H9 (cell line): Measurements from ENCODE around the gene ANKRD12. TPM values are rescaled to one million over a fixed set of nuclear protein-coding genes. Genes with fewer than 3 reads are reported as not detected.

ENCODE experiments used
- DNase-seq: peaks from one replicate; pipeline ENCODE4 v3.0.0-alpha.2; 2017
- H2AFZ ChIP-seq: one replicate; pipeline ENCODE4 v1.6.1; 2013; ENCODE audit warnings: mild to moderate bottlenecking, low read length, control low read depth, moderate library complexity
- H2AK5ac ChIP-seq: 2 replicates; pipeline ENCODE4 v1.6.1; 2013; ENCODE audit warnings: low read length, control low read depth, mixed read lengths; ENCODE audit not compliant: insufficient read length
- H2BK120ac ChIP-seq: one replicate; pipeline ENCODE4 v1.6.1; 2013; ENCODE audit warnings: low read depth, mild to moderate bottlenecking, low read length, control low read depth, inconsistent platforms; ENCODE audit not compliant: poor library complexity, severe bottlenecking
- H2BK12ac ChIP-seq: 2 replicates; pipeline ENCODE4 v1.6.1; 2013; ENCODE audit warnings: low read length, control low read depth, mixed read lengths, low read depth; ENCODE audit not compliant: insufficient read length
- H2BK15ac ChIP-seq: 2 replicates; pipeline ENCODE4 v1.6.1; 2013; ENCODE audit warnings: low read depth, low read length, control low read depth
- H2BK20ac ChIP-seq: one replicate; pipeline ENCODE4 v1.6.1; 2013; ENCODE audit warnings: low read depth, mild to moderate bottlenecking, low read length, control low read depth, inconsistent platforms; ENCODE audit not compliant: poor library complexity, severe bottlenecking
- H2BK5ac ChIP-seq: 2 replicates; pipeline ENCODE4 v1.6.1; 2013; ENCODE audit warnings: low read length, control low read depth, mixed read lengths; ENCODE audit not compliant: insufficient read length
- H3K14ac ChIP-seq: 2 replicates; pipeline ENCODE4 v1.6.1; 2013; ENCODE audit warnings: low read length, control low read depth; ENCODE audit not compliant: insufficient read depth
- H3K18ac ChIP-seq: 2 replicates; pipeline ENCODE4 v1.6.1; 2013; ENCODE audit warnings: low read depth, mild to moderate bottlenecking, mixed read lengths, low read length, control low read depth; ENCODE audit not compliant: insufficient read length
- H3K23ac ChIP-seq: 2 replicates; pipeline ENCODE4 v1.6.1; 2013; ENCODE audit warnings: low read length, control low read depth, mixed read lengths, low read depth; ENCODE audit not compliant: insufficient read length
- H3K23me2 ChIP-seq: 2 replicates; pipeline ENCODE4 v1.6.1; 2013; ENCODE audit warnings: low read depth, mild to moderate bottlenecking, mixed read lengths, low read length, control low read depth; ENCODE audit not compliant: insufficient read length, poor library complexity, severe bottlenecking
- H3K27ac ChIP-seq: 2 replicates; pipeline ENCODE4 v1.5.1; 2013; ENCODE audit warnings: low read length, control low read depth, mixed read lengths, low read depth; ENCODE audit not compliant: insufficient read length
- H3K27me3 ChIP-seq: 2 replicates; pipeline ENCODE4 v1.6.1; 2013; ENCODE audit warnings: low read length, control low read depth, inconsistent platforms; ENCODE audit not compliant: insufficient read depth
- H3K4ac ChIP-seq: 2 replicates; pipeline ENCODE4 v1.6.1; 2013; ENCODE audit warnings: low read depth, mild to moderate bottlenecking, control low read depth, inconsistent platforms, low read length, moderate library complexity
- H3K4me1 ChIP-seq: 2 replicates; pipeline ENCODE4 v1.6.1; 2013; ENCODE audit warnings: low read length, control low read depth, inconsistent platforms; ENCODE audit not compliant: insufficient read depth
- H3K4me2 ChIP-seq: 2 replicates; pipeline ENCODE4 v1.6.1; 2013; ENCODE audit warnings: low read length, control low read depth, mixed read lengths; ENCODE audit not compliant: insufficient read length, insufficient read depth
- H3K56ac ChIP-seq: 2 replicates; pipeline ENCODE4 v1.6.1; 2013; ENCODE audit warnings: low read depth, mild to moderate bottlenecking, mixed read lengths, low read length, control low read depth; ENCODE audit not compliant: insufficient read length
- H3K79me1 ChIP-seq: 2 replicates; pipeline ENCODE4 v1.6.1; 2013; ENCODE audit warnings: low read depth, mild to moderate bottlenecking, moderate library complexity, low read length, control low read depth, inconsistent platforms; ENCODE audit not compliant: insufficient read depth, poor library complexity, severe bottlenecking
- H3K79me2 ChIP-seq: 2 replicates; pipeline ENCODE4 v1.6.1; 2013; ENCODE audit warnings: low read length, control low read depth, inconsistent platforms; ENCODE audit not compliant: insufficient read depth
- H3K9ac ChIP-seq: 2 replicates; pipeline ENCODE4 v1.6.1; 2013; ENCODE audit warnings: low read length, control low read depth, mixed read lengths; ENCODE audit not compliant: insufficient read length; ENCODE audit errors: extremely low read depth
- H3K9me3 ChIP-seq: one replicate; pipeline ENCODE4 v1.6.1; 2013; ENCODE audit warnings: low read depth, low read length, inconsistent platforms; ENCODE audit not compliant: control insufficient read depth
- H3T11ph ChIP-seq: one replicate; pipeline ENCODE4 v1.6.1; 2013; ENCODE audit warnings: mild to moderate bottlenecking, low read length, control low read depth, inconsistent platforms
- H4K20me1 ChIP-seq: one replicate; pipeline ENCODE4 v1.6.1; 2013; ENCODE audit not compliant: control insufficient read depth, insufficient read length, insufficient read depth
- H4K5ac ChIP-seq: 2 replicates; pipeline ENCODE4 v1.6.1; 2013; ENCODE audit warnings: low read depth, mild to moderate bottlenecking, mixed read lengths, low read length, control low read depth; ENCODE audit not compliant: insufficient read length
- H4K8ac ChIP-seq: replicated peaks from 2 replicates; pipeline ENCODE4 v1.6.1; 2013; ENCODE audit warnings: low read length, control low read depth, mixed read lengths, low read depth; ENCODE audit not compliant: insufficient read length
- H4K91ac ChIP-seq: 2 replicates; pipeline ENCODE4 v1.6.1; 2013; ENCODE audit warnings: low read depth, mild to moderate bottlenecking, moderate library complexity, mixed read lengths, low read length, control low read depth; ENCODE audit not compliant: insufficient read length
- H3K27ac Mint-ChIP-seq, 3 experiments: 2 replicates in 2 of 3; 3 replicates in 1 of 3; pipeline ENCODE4 v1.8.0; 2020 to 2021; ENCODE audit warnings: mixed read lengths in 3 of 3, mild to moderate bottlenecking in 1 of 3, moderate library complexity in 1 of 3
- H3K27me3 Mint-ChIP-seq: 2 replicates; pipeline ENCODE4 v1.8.0; 2021; ENCODE audit warnings: low read depth, mild to moderate bottlenecking, moderate library complexity, mixed read lengths
- H3K36me3 Mint-ChIP-seq, 3 experiments: 2 replicates in 2 of 3; 3 replicates in 1 of 3; pipeline ENCODE4 v1.8.0; 2020 to 2021; ENCODE audit warnings: low read depth in 3 of 3, mixed read lengths in 3 of 3; ENCODE audit not compliant: insufficient read depth in 1 of 3
- H3K4me1 Mint-ChIP-seq, 2 experiments: 2 replicates each; pipeline ENCODE4 v1.8.0; 2020; ENCODE audit warnings: mixed read lengths in 2 of 2
- H3K4me3 Mint-ChIP-seq, 2 experiments: 2 replicates in 1 of 2; 3 replicates in 1 of 2; pipeline ENCODE4 v1.8.0; 2020 to 2021; ENCODE audit warnings: mild to moderate bottlenecking in 2 of 2, mixed read lengths in 2 of 2, moderate library complexity in 1 of 2
- H3K9me3 Mint-ChIP-seq, 2 experiments: 2 replicates in 1 of 2; 3 replicates in 1 of 2; pipeline ENCODE4 v1.8.0; 2020; ENCODE audit warnings: mild to moderate bottlenecking in 2 of 2, mixed read lengths in 2 of 2, moderate library complexity in 1 of 2
- CTCF ChIP-seq: fragments of 200-600 bp; sonication (generic); conservative IDR thresholded peaks from 3 replicates; pipeline ENCODE4 v1.8.0; 2021; ENCODE audit warnings: antibody characterized with exemption, mild to moderate bottlenecking
- WGBS: extraction: QIAGEN DNeasy Blood & Tissue Kit; methylation state at CpG from one replicate; pipeline ENCODE4 v1.1.7; 2013; ENCODE audit warnings: missing lambda C conversion rate, low lambda C conversion rate, mixed read lengths; ENCODE audit not compliant: insufficient read length; ENCODE audit errors: extremely low coverage; 5-methylcytosine and 5-hydroxymethylcytosine counted together
- total RNA-seq: library from RNA; stranded (reverse); gene quantifications from 2 replicates; pipeline ENCODE4 v1.2.1, GENCODE V29; 2021

Gene ANKRD12
- total RNA-seq, 1 experiment from 2014 or later = 38.9 TPM

- no peak overlapping the region for H4K8ac ChIP-seq
- H3K9me3 Mint-ChIP-seq = no peaks in the 10 kb centered on the region
- H3K27ac ChIP-seq = no peak overlapping the region
- 100% methylated on average over 2 of the region's 2 CpGs for WGBS
- H3K14ac ChIP-seq = no peak overlapping the region
- no peaks in the 10 kb centered on the region for H3K4me1 ChIP-seq
- H3K23me2 ChIP-seq = no peaks in the 10 kb centered on the region
- no peak overlapping the region for H4K5ac ChIP-seq
- H3K79me1 ChIP-seq = no peaks in the 10 kb centered on the region
- no peak overlapping the region for H2AFZ ChIP-seq
- no peak overlapping the region for H3K9ac ChIP-seq
- no peak overlapping the region for H2AK5ac ChIP-seq
- no peaks in the 10 kb centered on the region for H4K20me1 ChIP-seq
- H2BK20ac ChIP-seq = no peak overlapping the region
- H3K27me3 ChIP-seq = no peaks in the 10 kb centered on the region
- no peak overlapping the region for H3K4me2 ChIP-seq
- H3K9me3 ChIP-seq = no peaks in the 10 kb centered on the region
- peaks cover 2 to 5% of the 10 kb centered on the region in 2 experiments; a peak in 1 of 4 replicates for H3K4me1 Mint-ChIP-seq
- DNase-seq = no peak
- no peaks in the 10 kb centered on the region for H3K79me2 ChIP-seq
- H3K4ac ChIP-seq = no peak overlapping the region
- no peak overlapping the region for H2BK120ac ChIP-seq
- TF ChIP-seq CTCF = no peak
- no peak overlapping the region for H3K56ac ChIP-seq
- peaks cover 13 to 16% (median 15%) of the 10 kb centered on the region in 3 experiments for H3K36me3 Mint-ChIP-seq
- H3T11ph ChIP-seq = no peak overlapping the region
- H2BK5ac ChIP-seq = no peak overlapping the region
- H2BK12ac ChIP-seq = no peak overlapping the region
- H3K23ac ChIP-seq = no peak overlapping the region
- H3K27me3 Mint-ChIP-seq = no peaks in the 10 kb centered on the region
- 0 out of 7 replicates have a peak overlapping the region, but pooled peaks of 1 of the 3 experiments have one; percentile 27 for H3K27ac Mint-ChIP-seq
- no peak overlapping the region for H4K91ac ChIP-seq
- no peak overlapping the region for H3K18ac ChIP-seq
- no peak overlapping the region for H3K4me3 Mint-ChIP-seq
- H2BK15ac ChIP-seq = no peak overlapping the region
Measured at GRCh38 chr18:9249254-9249653, 112.7 kb downstream of the ANKRD12 start.
